GF-D8 (cell line): ENCODE results near the gene IL1RAPL2.
"Not testable (repeated sequence)": the region's sequence is repeated elsewhere in the genome, so short reads cannot be mapped to it uniquely, and the experiment has no call there.

ENCODE experiments used
- DNase-seq: peaks from one replicate; lab custom pipeline; 2025; lab: John Stamatoyannopoulos, UW

The IL1RAPL2 gene

GRCh38 chrX:105018865-105019264 lies 452.9 kb downstream of the IL1RAPL2 start:
- no peak for DNase-seq

GRCh38 chrX:105028962-105029361 lies 463.0 kb downstream of the IL1RAPL2 start:
- not testable (repeated sequence) for DNase-seq

DNA sequence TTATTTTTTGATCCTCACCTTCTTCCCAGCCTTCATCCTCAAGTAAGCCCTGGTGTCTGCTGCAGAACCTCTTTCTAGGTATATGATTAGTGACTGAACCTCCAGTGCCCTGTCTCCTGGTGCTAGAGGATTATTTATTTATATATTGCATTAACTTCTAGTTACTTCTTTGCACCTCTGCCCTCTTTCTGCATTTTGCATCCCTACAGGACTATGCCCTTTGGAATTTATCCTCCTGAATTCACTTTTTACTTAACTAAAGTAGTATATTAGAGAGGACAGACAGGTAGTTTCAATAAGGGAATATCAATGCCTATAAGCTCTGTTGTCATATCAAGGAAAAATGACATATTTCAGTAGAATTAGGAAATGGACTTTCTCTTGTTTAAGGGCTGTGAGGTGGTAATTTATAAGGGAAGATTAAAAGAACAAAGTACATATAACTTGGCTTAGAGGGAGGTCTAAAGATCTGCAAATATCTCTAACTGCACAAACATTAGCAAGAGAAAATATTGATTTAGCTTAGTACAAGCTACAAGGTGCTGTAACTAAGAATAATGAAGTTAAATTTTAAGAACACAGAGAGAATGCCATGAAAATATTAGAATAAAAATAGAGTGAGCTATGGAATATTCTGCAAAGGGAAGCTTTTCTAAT lies 472.8 kb downstream of the IL1RAPL2 start:
- DNase-seq = no peak

DNA sequence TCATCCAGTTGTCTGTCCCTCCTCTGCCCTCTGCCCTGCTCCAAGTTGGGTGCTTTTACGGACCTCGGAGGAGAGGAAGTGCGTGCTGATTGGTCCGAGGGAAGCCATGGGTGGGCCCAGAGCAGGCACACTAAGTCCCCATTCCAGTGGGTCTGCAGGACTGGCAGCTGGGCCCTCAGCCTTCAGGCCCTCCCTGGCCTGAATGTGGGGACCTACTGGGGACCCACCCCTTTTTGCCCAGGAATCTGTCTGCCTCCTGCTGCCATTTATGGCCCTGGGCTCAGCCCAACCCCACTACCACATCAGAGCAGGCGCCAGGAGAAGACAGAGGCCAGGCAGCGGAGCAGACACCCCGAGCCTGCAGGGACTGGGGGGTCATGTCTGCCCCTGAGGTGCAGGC lies 484.9 kb downstream of the IL1RAPL2 start:
- no peak for DNase-seq

DNA sequence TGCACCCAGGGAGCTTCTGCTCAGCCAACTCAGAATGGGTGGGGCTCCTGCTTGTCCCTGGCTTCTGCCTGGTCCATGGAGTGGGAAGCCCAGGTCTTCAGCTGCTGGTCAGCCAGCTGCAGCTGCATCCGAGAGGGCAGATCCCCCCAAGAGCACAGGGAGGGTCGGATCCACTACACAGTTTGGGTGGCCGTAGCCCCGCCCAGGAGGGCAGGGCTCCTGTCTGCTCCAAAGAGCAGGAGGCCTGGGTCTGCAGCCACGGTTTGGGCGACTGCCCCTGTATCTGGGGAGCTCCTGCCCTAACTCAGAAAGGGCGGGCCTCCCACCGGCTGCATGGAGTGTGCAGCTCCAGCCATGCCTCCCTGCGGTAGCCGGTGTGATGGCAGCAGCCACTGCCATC lies 485.4 kb downstream of the IL1RAPL2 start:
- no peak for DNase-seq

DNA sequence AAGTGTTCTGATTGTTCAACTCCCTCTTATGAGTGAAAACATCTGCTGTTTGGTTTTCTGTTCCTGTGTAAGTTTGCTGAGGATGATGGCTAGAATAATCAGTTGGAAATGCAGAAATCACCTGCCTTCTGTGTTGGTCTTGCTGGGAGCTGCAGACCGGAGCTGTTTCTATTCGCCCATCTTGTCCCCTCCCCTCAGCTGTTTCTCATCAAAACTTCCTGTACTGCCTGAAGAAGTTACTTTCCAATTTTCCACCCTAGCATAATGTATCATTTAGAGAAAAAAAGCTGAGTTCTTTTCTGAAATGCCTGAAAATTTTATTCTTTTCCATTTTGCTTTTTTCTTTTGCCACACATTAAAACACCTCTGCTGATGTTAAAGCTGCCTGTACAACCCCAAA lies 486.9 kb downstream of the IL1RAPL2 start:
- DNase-seq = no peak

DNA sequence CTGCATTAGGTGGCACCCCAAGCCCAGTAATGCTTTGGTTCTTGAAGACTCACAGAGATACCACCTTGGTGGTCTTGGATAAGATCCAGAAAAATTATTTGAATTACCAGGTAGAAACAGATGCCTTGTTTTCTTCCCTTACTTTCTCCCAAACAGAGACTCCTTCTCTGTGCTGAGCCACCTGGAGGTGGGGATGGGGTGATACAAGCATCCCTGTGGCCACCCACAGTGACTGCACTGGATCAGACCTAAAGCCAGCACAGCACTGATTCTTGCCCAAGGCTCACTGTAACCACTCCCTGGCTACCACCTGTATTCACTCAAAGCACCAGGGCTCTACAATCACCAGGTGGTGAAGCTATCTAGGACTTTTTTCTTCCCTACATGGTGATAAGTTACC lies 497.7 kb downstream of the IL1RAPL2 start:
- DNase-seq = no peak

GRCh38 chrX:105098201-105098600 lies 532.2 kb downstream of the IL1RAPL2 start:
- no peak for DNase-seq

GRCh38 chrX:105098812-105099211 lies 532.8 kb downstream of the IL1RAPL2 start:
- DNase-seq = no peak

DNA sequence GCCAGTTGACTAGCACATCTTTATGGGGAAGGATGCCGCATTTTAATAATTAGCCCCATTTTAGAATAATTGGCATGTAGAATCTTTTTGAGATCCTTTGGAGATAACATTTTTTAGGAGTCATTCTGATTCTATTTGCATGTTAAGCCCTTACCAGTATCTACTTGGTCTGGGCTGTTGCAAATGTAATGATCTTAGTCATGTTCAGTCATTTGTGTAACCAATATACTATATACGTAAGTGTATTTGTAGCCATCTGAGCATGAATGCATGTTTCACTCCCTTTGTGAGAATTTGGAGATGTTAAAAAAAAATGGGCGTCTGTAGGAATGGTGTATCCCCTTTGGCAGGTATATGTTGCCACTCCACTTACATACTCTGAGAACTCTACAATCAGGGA lies 535.4 kb downstream of the IL1RAPL2 start:
- no peak for DNase-seq

- DNase-seq = no peak
Measured at GRCh38 chrX:105109936-105110335, 543.9 kb downstream of the IL1RAPL2 start.

GRCh38 chrX:105114554-105115130 lies 548.6 kb downstream of the IL1RAPL2 start:
- no peak for DNase-seq

DNA sequence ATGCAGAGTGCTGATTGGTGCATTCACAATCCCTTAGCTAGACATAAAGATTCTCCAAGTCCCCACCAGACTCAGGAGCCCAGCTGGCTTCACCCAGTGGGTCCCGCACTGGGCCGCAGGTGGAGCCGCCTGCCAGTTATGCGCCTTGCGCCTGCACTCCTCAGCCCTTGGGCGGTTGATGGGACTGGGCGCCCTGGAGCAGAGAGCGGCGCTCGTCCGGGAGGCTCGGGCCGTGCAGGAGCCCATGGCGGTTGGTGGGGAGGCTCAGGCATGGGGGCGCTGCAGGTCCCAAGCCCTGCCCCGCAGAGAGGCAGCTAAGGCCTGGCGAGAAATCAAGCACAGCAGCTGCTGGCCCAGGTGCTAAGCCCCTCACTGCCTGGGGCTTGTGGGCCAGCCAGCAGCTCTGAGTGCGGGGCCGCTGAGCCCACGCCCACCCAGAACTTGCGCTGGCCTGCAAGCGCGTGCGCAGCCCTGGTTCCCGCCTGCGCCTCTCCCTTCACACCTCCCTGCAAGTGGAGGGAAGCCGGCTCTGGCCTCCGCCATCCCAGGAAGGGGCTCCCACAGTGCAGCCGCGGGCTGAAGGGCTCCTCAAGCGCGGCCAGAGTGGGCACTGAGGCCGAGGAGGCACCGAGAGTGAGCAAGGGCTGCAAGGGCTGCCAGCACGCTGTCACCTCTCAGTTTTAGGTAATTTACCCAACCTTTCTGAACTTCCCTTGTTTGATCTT lies 549.8 kb downstream of the IL1RAPL2 start:
- not testable (repeated sequence) for DNase-seq

GRCh38 chrX:105116486-105116885 lies 550.5 kb downstream of the IL1RAPL2 start:
- no peak for DNase-seq

- no peak for DNase-seq
Measured at GRCh38 chrX:105117621-105118020, 551.6 kb downstream of the IL1RAPL2 start.

DNA sequence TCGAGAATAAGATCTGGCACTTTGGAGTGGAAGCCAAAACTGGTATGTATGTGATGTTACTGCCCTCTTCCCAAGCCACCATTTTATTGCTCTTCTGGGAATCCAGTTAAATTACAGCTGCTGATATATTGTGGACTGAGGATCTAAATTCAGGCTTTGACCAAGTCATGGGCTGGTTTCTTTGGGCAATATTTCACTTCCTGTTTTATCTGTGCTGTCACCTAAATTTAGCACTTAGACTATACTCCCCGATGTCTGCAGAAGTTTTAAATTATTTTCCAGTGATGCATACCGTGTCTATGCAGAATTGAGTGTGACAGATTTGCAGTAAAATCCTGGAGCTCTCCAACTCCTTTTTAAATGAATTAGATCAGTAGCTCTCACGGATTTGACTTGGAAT lies 554.5 kb downstream of the IL1RAPL2 start:
- DNase-seq = no peak

- no peak for DNase-seq
Measured at GRCh38 chrX:105121186-105121585, 555.2 kb downstream of the IL1RAPL2 start.

GRCh38 chrX:105126201-105126600 lies 560.2 kb downstream of the IL1RAPL2 start:
- no peak for DNase-seq

DNA sequence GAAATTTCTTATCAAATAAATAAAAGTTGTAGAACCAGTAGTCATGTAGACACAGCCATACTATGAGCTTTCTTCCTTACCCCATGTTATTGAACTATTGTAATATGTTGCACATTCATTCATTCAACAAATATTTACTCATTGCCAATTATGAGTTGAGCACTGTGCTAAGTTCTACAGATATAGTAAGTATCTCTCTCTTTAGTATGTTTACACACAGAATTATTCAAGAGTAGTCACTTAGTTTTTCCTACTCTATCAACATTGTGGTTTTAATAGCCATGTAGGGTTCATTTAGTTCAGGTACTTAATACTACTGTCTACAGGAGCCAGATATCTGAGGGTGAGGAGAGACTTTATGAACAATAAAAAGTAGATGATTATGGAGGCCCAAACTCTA lies 568.3 kb downstream of the IL1RAPL2 start:
- no peak for DNase-seq

- DNase-seq = no peak
Measured at GRCh38 chrX:105136786-105137185, 570.8 kb downstream of the IL1RAPL2 start.

- DNase-seq = no peak
Measured at GRCh38 chrX:105150036-105150435, 584.0 kb downstream of the IL1RAPL2 start.

DNA sequence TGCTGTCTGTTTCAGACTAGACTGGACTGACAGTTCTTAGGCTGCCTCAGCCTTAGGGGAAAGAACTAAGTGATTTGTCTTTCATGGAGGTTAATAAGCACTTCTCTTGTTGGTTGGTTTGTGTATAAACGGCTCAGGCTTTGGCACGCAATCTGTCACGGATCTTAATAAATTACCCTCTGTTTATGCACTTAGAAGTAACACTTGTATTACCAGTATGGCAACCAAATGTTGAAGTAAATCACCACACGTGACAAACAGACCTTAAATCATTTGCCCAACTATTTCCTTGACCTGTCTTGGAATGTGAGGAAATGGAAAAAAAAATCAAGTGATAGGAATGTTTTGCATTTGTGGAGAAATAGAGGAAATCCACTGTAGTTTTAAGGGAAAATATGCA lies 584.6 kb downstream of the IL1RAPL2 start:
- no peak for DNase-seq

DNA sequence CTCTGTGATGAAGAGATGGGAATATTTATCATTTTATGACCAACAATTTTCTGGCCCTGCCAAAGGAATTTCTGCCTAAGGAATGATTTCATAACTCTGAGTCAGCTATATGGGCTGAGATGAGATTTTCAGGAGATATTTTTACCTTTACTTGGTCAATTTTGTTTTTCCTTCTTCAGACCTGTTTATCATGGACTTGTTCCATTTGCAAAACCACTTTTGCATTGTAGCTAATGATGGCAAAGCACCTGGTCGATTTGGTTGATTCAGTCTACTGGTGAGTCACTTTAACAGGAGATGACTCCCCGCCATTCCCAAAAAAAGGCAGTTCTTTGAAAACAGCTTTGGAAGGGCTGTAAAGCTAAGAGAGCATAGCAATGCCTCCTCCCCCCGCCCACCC lies 601.2 kb downstream of the IL1RAPL2 start:
- no peak for DNase-seq
